SHP77 (cell line): ENCODE data around the gene HMGXB3.

ENCODE experiments used
- DNase-seq, 2 experiments: peaks; one replicate each; lab custom pipeline; 2025; lab: John Stamatoyannopoulos, UW

The HMGXB3 gene

GRCh38 chr5:150085950-150086715 lies 85.6 kb downstream of the HMGXB3 start, which contains the start of gene CSF1R:
Gene CSF1R (minus strand): TSS chr5:150086554. CDS start chr5:150086427, 127 bp downstream.
- no peak for DNase-seq

- no peak for DNase-seq
Measured at GRCh38 chr5:150092159-150092787, 91.7 kb downstream of the HMGXB3 start.

GRCh38 chr5:150097152-150097551 lies 96.6 kb downstream of the HMGXB3 start:
- no peak for DNase-seq

- no peak for DNase-seq
Measured at GRCh38 chr5:150101023-150101422, 100.5 kb downstream of the HMGXB3 start.
